ENCODE results near the gene CCDC34.

GRCh38 chr11:27297616-27298015 lies 65.4 kb downstream of the CCDC34 start:
- TF ChIP-seq CTCF (IDR thresholded peaks at IDR 0.05) (no peak), POLR2A (IDR thresholded peaks at IDR 0.05) (no peak)

All from esophagus squamous epithelium (tissue), 4 donors.